ENCODE data around the gene MED22. TPM values are rescaled to one million over a fixed set of nuclear protein-coding genes. Genes with fewer than 3 reads are reported as not detected.

MED22 gene
- total RNA-seq, 4 donors from 2014 or later = 12.3 to 31.1 (median 26.9) TPM

DNA sequence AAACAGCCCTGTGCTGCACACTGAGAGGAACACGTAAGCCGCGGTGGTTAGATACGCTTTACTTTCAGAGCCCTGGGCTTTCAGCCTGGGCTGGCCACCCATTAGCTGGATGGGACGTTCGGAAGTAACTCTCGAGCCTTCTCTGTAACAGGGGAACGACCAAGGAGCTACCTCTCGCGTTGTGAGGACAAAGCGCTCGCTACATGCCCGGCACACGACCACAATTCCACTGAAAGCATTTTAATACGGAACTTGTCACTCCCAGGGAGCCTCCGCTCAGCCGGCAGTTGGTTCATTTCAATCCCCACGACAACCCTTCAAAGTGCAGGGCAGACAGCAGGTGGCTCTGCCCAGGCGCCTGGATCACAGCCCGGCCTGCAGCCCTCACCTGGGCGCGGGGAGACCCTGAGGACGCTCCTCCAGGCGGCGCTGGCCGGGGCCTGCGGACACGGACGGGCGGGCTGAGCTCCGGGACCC lies 8.0 kb upstream of the MED22 start:
- H3K4me3 ChIP-seq (ENCODE audit: low read depth, poor library complexity, severe bottlenecking) = peak overlapping the region; percentile 69
- DNase-seq (ENCODE audit: low spot score in 2 of 2) = no peak
- WGBS, 2 donors = 0% methylated on average over 6 to 18 of the region's 31 CpGs
- no peak for TF ChIP-seq POLR2A (IDR thresholded peaks at IDR 0.05)
- TF ChIP-seq, protein P1, sequence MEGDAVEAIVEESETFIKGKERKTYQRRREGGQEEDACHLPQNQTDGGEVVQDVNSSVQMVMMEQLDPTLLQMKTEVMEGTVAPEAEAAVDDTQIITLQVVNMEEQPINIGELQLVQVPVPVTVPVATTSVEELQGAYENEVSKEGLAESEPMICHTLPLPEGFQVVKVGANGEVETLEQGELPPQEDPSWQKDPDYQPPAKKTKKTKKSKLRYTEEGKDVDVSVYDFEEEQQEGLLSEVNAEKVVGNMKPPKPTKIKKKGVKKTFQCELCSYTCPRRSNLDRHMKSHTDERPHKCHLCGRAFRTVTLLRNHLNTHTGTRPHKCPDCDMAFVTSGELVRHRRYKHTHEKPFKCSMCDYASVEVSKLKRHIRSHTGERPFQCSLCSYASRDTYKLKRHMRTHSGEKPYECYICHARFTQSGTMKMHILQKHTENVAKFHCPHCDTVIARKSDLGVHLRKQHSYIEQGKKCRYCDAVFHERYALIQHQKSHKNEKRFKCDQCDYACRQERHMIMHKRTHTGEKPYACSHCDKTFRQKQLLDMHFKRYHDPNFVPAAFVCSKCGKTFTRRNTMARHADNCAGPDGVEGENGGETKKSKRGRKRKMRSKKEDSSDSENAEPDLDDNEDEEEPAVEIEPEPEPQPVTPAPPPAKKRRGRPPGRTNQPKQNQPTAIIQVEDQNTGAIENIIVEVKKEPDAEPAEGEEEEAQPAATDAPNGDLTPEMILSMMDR (IDR thresholded peaks at IDR 0.05) = no peak
- intact Hi-C loops (cut with DNase I; ENCODE audit: low total_unique reads) = no loop called here

DNA sequence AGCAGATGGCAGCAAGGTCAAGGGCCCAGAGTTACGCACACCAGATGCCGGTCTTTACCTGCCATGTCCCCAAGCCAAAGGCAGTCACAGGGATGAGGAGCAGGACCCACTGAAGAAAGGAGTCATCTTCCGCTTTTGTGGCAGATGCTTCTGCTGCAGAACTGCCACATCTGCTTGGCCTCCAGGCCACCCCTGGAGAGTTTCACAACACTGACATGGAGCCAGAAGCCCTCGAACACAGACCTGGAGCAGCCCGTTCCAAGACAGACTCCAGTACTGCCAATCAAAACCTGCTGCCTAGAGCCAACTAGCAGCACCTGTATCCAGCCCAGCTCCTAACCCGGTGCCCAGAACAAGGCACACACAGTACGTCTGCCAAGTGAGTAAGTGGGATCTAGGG lies 6.8 kb upstream of the MED22 start:
- TF ChIP-seq, protein P1 (IDR thresholded peaks at IDR 0.05) = no peak
- no peak for TF ChIP-seq POLR2A (IDR thresholded peaks at IDR 0.05)
- DNase-seq (ENCODE audit: low spot score in 2 of 2) = no peak
- intact Hi-C loops (cut with DNase I; ENCODE audit: low total_unique reads) = no loop called here
- WGBS, 2 donors = 71 to 73% methylated on average over 7 of the region's 7 CpGs
- H3K4me3 ChIP-seq (ENCODE audit: low read depth, poor library complexity, severe bottlenecking) = no peak overlapping the region

DNA sequence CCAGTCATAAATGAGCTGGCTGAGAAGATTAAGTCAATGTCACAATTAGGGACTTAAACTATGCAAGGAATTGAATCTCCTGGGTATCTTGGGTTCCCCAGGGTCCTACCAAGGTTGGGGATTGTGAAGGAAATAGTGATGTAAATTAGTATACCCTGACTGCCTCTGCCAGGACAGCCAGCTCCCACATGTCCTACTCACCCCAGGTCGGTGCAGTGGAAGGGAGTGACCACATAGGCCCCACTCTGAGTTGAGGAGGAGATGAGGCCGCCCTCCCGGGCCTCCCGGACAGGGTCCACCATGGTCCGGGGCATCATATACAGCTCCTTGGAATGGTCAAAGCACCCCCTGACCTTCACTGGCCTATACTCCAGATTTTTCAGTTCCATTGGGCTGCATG lies 5.6 kb upstream of the MED22 start:
- 70 to 77% methylated on average over 5 of the region's 5 CpGs for whole genome bisulfite sequencing, 2 donors
- no peak overlapping the region for H3K4me3 ChIP-seq (ENCODE audit: low read depth, poor library complexity, severe bottlenecking)
- intact Hi-C loops (cut with DNase I; ENCODE audit: low total_unique reads) = no loop called here
- no peak for TF ChIP-seq POLR2A (IDR thresholded peaks at IDR 0.05)
- TF ChIP-seq, protein P1 (IDR thresholded peaks at IDR 0.05) = no peak
- no peak for DNase-seq (ENCODE audit: low spot score in 2 of 2)

DNA sequence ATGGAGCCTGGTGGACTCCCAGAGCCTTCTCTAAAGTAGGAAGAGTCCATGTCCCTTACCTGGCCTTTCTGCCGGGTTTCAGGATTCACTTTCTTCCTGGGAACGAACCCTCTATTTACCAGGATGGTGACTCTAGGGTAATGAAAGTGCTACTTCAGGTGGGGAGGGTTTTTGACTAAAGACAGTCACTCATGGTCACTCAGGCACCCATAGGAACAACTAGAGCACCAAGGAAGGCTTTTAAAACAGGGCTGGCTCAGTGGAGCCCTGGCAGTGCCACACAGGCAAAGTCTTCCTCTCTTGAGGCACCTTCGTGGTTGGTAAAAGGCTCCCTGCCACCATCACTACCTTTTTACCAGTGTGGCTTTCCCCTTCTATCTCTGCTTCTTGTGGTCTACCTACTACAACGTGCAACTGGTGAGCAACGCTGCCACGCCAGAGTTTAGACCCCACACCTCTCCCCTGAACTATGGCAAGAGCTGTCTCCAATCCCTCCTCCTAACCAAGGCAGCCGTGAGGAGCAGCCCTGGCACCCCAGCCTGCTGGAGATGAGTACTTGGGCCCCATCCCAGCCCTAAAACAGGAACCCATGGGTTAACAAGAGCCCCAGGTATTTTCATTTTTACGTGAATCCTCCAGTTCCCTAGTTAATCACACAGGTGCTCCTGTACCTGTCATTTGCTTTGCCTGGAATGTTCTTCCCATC lies 4.9 kb upstream of the MED22 start:
- WGBS, 2 donors = 62 to 67% methylated on average over 8 of the region's 8 CpGs
- intact Hi-C loops (cut with DNase I; ENCODE audit: low total_unique reads) = no loop called here
- H3K4me3 ChIP-seq (ENCODE audit: low read depth, poor library complexity, severe bottlenecking) = no peak overlapping the region
- DNase-seq (ENCODE audit: low spot score in 2 of 2) = no peak
- TF ChIP-seq POLR2A (IDR thresholded peaks at IDR 0.05) = no peak
- TF ChIP-seq, protein P1 (IDR thresholded peaks at IDR 0.05) = no peak

DNA sequence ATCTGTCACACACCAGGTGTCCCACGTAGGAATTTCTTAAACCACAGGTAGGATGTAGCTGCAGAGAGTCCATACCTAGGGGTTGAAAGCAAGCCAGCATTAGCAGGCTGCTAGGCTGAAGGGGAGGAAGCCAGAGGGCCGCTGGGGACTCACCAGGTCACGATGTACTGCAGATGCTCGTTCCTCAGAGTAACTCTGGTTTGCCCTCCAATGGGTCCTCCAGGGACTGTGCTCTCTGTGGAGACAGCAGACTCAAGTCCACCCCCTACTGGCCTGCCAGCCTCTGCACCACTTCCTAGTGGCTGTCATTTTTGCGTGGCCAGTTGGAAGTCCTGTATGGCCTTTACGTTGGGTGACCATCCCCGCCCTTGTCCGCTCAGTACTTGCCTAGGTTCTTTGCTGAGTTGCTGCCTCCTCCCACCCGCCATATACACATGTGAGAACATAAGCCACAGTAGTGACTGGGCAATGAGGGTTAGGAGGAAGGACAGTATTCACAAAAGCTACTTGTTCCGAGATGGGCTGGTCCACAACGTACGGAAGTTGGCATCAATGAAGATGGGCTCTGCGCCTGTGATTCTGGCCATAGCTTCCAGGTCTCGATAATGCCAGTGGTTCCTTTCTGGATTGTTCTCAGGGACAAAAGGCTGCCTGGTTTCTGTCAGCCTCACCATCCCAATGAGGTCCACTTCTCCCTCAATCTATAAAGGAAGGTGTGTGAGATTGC lies 4.1 kb upstream of the MED22 start:
- intact Hi-C loops (cut with DNase I; ENCODE audit: low total_unique reads) = no loop called here
- H3K4me3 ChIP-seq (ENCODE audit: low read depth, poor library complexity, severe bottlenecking) = no peak overlapping the region
- no peak for TF ChIP-seq POLR2A (IDR thresholded peaks at IDR 0.05)
- TF ChIP-seq, protein P1 (IDR thresholded peaks at IDR 0.05) = no peak
- WGBS, 2 donors = 77 to 78% methylated on average over 14 of the region's 14 CpGs
- DNase-seq (ENCODE audit: low spot score in 2 of 2) = no peak

Data from lower leg skin (tissue), 4 donors.